ENCODE measurements around the gene RASA4B.
"Not testable (repeated sequence)": the region's sequence is repeated elsewhere in the genome, so short reads cannot be mapped to it uniquely, and the experiment has no call there.

DNA sequence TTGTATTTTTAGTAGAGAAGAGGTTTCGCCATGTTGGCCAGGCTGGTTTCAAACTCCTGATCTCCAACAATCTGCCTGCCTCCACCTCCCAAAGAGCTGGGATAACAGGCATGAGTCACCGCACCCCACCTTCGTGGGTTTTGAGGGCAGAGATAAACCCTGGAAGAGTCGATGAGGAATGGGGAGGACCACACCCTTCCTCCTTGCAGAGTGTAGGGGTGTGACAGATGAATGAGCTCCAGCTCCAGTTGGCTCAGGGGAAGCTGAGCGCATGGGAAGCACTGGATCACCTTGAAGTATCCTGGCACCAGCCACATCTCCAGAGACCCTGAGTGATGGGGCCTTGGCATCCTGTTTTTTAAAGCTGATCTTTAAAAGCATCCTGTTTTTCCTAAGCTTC is 33.3 kb downstream of the RASA4B start:
- TF ChIP-seq, protein P1, sequence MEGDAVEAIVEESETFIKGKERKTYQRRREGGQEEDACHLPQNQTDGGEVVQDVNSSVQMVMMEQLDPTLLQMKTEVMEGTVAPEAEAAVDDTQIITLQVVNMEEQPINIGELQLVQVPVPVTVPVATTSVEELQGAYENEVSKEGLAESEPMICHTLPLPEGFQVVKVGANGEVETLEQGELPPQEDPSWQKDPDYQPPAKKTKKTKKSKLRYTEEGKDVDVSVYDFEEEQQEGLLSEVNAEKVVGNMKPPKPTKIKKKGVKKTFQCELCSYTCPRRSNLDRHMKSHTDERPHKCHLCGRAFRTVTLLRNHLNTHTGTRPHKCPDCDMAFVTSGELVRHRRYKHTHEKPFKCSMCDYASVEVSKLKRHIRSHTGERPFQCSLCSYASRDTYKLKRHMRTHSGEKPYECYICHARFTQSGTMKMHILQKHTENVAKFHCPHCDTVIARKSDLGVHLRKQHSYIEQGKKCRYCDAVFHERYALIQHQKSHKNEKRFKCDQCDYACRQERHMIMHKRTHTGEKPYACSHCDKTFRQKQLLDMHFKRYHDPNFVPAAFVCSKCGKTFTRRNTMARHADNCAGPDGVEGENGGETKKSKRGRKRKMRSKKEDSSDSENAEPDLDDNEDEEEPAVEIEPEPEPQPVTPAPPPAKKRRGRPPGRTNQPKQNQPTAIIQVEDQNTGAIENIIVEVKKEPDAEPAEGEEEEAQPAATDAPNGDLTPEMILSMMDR (IDR thresholded peaks at IDR 0.05; ENCODE audit: low read depth, low read length): not testable (repeated sequence)
- TF ChIP-seq EZH2phosphoT487 (IDR thresholded peaks at IDR 0.05; ENCODE audit: low read depth): not testable (repeated sequence)
